GM21423 (cell line): ENCODE measurements around the gene DHX40.
"Not testable (repeated sequence)": the region's sequence is repeated elsewhere in the genome, so short reads cannot be mapped to it uniquely, and the experiment has no call there.

ENCODE experiments used
- ATAC-seq: cut with Tn5 transposase; IDR thresholded peaks from one replicate; pipeline ENCODE4 v1.9.1; 2021; ENCODE audit warnings: mild to moderate bottlenecking, moderate library complexity; ENCODE audit not compliant: unreplicated experiment

Gene DHX40

GRCh38 chr17:59565171-59565958 lies at the start of gene DHX40:
Gene DHX40 (plus strand): TSS chr17:59565610. CDS start chr17:59565672, 62 bp downstream.
- ATAC-seq: peak; percentile 81

GRCh38 chr17:59516451-59516850 lies 49.0 kb upstream of the DHX40 start:
- ATAC-seq: no peak

GRCh38 chr17:59519132-59519531 lies 46.3 kb upstream of the DHX40 start:
- no peak for ATAC-seq

- ATAC-seq: no peak
Observed at GRCh38 chr17:59520251-59520650, 45.2 kb upstream of the DHX40 start.

- no peak for ATAC-seq
Observed at GRCh38 chr17:59521465-59522126, 43.8 kb upstream of the DHX40 start.

GRCh38 chr17:59524930-59525329 lies 40.5 kb upstream of the DHX40 start:
- not testable (repeated sequence) for ATAC-seq

- ATAC-seq: no peak
Observed at GRCh38 chr17:59525668-59526067, 39.7 kb upstream of the DHX40 start.

- ATAC-seq: no peak
Observed at GRCh38 chr17:59526451-59526850, 39.0 kb upstream of the DHX40 start.

GRCh38 chr17:59527325-59527917 lies 38.0 kb upstream of the DHX40 start:
- ATAC-seq: no peak

GRCh38 chr17:59527931-59528330 lies 37.5 kb upstream of the DHX40 start:
- no peak for ATAC-seq

GRCh38 chr17:59530531-59530930 lies 34.9 kb upstream of the DHX40 start:
- no peak for ATAC-seq

- ATAC-seq: no peak
Observed at GRCh38 chr17:59533694-59534093, 31.7 kb upstream of the DHX40 start.

GRCh38 chr17:59534583-59534982 lies 30.8 kb upstream of the DHX40 start:
- ATAC-seq: no peak

GRCh38 chr17:59538195-59538909 lies 27.1 kb upstream of the DHX40 start:
- ATAC-seq: no peak

- no peak for ATAC-seq
Observed at GRCh38 chr17:59542960-59543635, 22.3 kb upstream of the DHX40 start.

- ATAC-seq: no peak
Observed at GRCh38 chr17:59545942-59546341, 19.5 kb upstream of the DHX40 start.

- ATAC-seq: no peak
Observed at GRCh38 chr17:59547131-59547915, 18.1 kb upstream of the DHX40 start.

GRCh38 chr17:59548985-59549384 lies 16.4 kb upstream of the DHX40 start:
- ATAC-seq: not testable (repeated sequence)

GRCh38 chr17:59550703-59551102 lies 14.7 kb upstream of the DHX40 start:
- no peak for ATAC-seq

GRCh38 chr17:59558039-59558438 lies 7.4 kb upstream of the DHX40 start:
- no peak for ATAC-seq
